Mucosa of descending colon (tissue), 3 donors: ENCODE results near the gene CFL1. TPM values are rescaled to one million over a fixed set of nuclear protein-coding genes. Genes with fewer than 3 reads are reported as not detected.
"Not testable (repeated sequence)": the region's sequence is repeated elsewhere in the genome, so short reads cannot be mapped to it uniquely, and the experiment has no call there.

ENCODE experiments used
- ATAC-seq: fragments of 200-7000 bp; cut with Tn5 transposase; one replicate; pipeline ENCODE4 v1.9.1; 2020; ENCODE audit warnings: mild to moderate bottlenecking, moderate library complexity
- DNase-seq, 3 donors: peaks; one replicate each; pipeline ENCODE4 v3.0.0-alpha.2; 2020
- H3K36me3 ChIP-seq: fragments of 200-600 bp; one replicate; pipeline ENCODE4 v1.8.0; 2021; ENCODE audit warnings: low read depth, mild to moderate bottlenecking
- H3K4me1 ChIP-seq: fragments of 200-600 bp; one replicate; pipeline ENCODE4 v1.8.0; 2021; ENCODE audit warnings: low read depth, mild to moderate bottlenecking
- H3K4me3 ChIP-seq: fragments of 200-600 bp; one replicate; pipeline ENCODE4 v1.8.0; 2021; ENCODE audit warnings: mild to moderate bottlenecking
- H3K9me3 ChIP-seq: fragments of 200-600 bp; one replicate; pipeline ENCODE4 v1.8.0; 2021; ENCODE audit warnings: mild to moderate bottlenecking
- CTCF ChIP-seq: fragments of 200-600 bp; IDR thresholded peaks from one replicate; pipeline ENCODE4 v1.8.0; 2022; ENCODE audit warnings: antibody characterized with exemption, mild to moderate bottlenecking
- intact Hi-C, 2 donors: fragments of 100-400 bp; cut with DNase I in 1 of 2; cut with micrococcal nuclease in 1 of 2; formaldehyde crosslinking; loops; one replicate each; pipeline versions ENCODE4 v1.11.0 to v1.11.1; 2022; cut with DNase I, micrococcal nuclease
- total RNA-seq, 3 donors: library from RNA; stranded (reverse); fragmentation: NEBNext Ultra II Directional in 2 of 3; extraction: Animal tissue kit (Norgen Biotek cat#: 25700) in 2 of 3; gene quantifications; one replicate each; pipeline versions ENCODE4 v1.2.1 to v1.2.4, GENCODE V29; 2021 to 2023
- donor health status: DM: no; HTN: no; CAD: no; lungs with moderate emphysema.
- donor health status: DM: no; HTN: no; CAD: no.
- donor health status: DM: no; HTN: yes; CAD: no.

Gene CFL1
- total RNA-seq, 3 donors from 2014 or later = 1,004 to 2,046 (median 1,725) TPM

GRCh38 chr11:65851811-65852507, 6.0 kb downstream of the CFL1 start:
- no peak for ATAC-seq
- Histone ChIP-seq H3K4me1 (peaks cover 40% of the 10 kb centered on the region), H3K9me3 (no peaks in the 10 kb centered on the region), H3K36me3 (no peaks in the 10 kb centered on the region), H3K4me3 (no peak overlapping the region)
- intact Hi-C loops = no loop called here
- no peak for TF ChIP-seq CTCF
- peak in 1 of 3 donors; percentile 34 for DNase-seq

GRCh38 chr11:65851083-65851579, 6.8 kb downstream of the CFL1 start:
- peak in 1 of 3 donors; percentile 43 for DNase-seq

GRCh38 chr11:65850217-65851082, 7.5 kb downstream of the CFL1 start:
- no peaks in the 10 kb centered on the region for H3K36me3 ChIP-seq
- H3K4me1 ChIP-seq = peaks cover 29% of the 10 kb centered on the region
- no peaks in the 10 kb centered on the region for H3K9me3 ChIP-seq
- ATAC-seq (no peak), DNase-seq (peak in 1 of 3 donors; percentile 47)
- intact Hi-C loops = no loop called here
- H3K4me3 ChIP-seq = no peak overlapping the region
- no peak for TF ChIP-seq CTCF

More at GRCh38 chr11:65851083-65851579, 6.8 kb downstream of the CFL1 start:
- intact Hi-C loops = no loop called here
- Histone ChIP-seq H3K4me3 (no peak overlapping the region), H3K4me1 (peaks cover 36% of the 10 kb centered on the region), H3K9me3 (no peaks in the 10 kb centered on the region), H3K36me3 (no peaks in the 10 kb centered on the region)
- TF ChIP-seq CTCF = no peak
- ATAC-seq = peak; percentile 5

GRCh38 chr11:65849771-65850216, 8.2 kb downstream of the CFL1 start:
- ATAC-seq = no peak
- Histone ChIP-seq H3K4me1 (peaks cover 24% of the 10 kb centered on the region), H3K36me3 (no peaks in the 10 kb centered on the region), H3K9me3 (no peaks in the 10 kb centered on the region), H3K4me3 (no peak overlapping the region)
- no peak for TF ChIP-seq CTCF
- intact Hi-C loops = no loop called here
- peak in 1 of 3 donors; percentile 56 for DNase-seq

GRCh38 chr11:65849366-65849765, 8.6 kb downstream of the CFL1 start:
- no peak for DNase-seq
- Histone ChIP-seq H3K36me3 (no peaks in the 10 kb centered on the region), H3K4me3 (no peak overlapping the region), H3K4me1 (peaks cover 24% of the 10 kb centered on the region), H3K9me3 (no peaks in the 10 kb centered on the region)
- no peak for ATAC-seq
- no peak for TF ChIP-seq CTCF
- intact Hi-C loops = no loop called here

- peaks cover 26% of the 10 kb centered on the region for H3K4me1 ChIP-seq
- H3K4me3 ChIP-seq, H3K9me3 ChIP-seq, intact Hi-C loops, ATAC-seq, H3K36me3 ChIP-seq, DNase-seq: not testable (repeated sequence)
Measured at GRCh38 chr11:65848693-65849092, 9.3 kb downstream of the CFL1 start.
